ENCODE measurements around the gene PPARD.

DNA sequence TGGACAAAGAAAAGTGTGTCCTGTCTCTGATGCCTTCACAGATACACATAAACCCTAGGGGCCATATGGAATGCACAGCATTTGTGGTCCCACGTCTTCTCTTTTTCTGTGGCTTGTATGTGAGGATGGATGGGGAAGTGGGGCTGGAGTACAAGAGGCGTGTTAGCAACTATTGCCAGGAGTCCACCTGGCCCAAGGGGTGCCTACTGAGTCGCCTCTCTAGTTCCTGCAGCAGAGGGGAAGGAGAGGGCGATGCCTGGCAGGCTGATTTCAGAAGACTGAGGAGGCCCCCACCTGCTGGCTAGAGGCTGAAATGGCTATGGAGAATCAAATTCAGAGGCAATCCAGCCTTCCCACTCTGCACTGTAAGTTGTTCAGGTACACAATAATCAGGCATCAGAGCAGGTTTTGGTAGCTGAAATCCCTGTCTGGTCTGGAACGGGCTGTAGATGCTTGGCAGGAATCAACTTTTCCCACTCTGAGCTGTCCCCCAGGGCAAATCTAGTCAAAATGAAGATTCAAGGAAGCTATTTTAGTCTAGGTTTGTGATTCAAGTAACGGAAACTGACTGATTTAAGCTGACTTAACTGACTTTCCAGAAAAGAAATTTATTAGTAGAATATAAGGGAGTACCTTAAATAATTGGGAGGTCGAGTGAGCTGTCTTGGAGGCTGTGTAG, 14.9 kb upstream of the PPARD start:
- TF ChIP-seq, protein P1, sequence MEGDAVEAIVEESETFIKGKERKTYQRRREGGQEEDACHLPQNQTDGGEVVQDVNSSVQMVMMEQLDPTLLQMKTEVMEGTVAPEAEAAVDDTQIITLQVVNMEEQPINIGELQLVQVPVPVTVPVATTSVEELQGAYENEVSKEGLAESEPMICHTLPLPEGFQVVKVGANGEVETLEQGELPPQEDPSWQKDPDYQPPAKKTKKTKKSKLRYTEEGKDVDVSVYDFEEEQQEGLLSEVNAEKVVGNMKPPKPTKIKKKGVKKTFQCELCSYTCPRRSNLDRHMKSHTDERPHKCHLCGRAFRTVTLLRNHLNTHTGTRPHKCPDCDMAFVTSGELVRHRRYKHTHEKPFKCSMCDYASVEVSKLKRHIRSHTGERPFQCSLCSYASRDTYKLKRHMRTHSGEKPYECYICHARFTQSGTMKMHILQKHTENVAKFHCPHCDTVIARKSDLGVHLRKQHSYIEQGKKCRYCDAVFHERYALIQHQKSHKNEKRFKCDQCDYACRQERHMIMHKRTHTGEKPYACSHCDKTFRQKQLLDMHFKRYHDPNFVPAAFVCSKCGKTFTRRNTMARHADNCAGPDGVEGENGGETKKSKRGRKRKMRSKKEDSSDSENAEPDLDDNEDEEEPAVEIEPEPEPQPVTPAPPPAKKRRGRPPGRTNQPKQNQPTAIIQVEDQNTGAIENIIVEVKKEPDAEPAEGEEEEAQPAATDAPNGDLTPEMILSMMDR (IDR thresholded peaks at IDR 0.05; ENCODE audit: insufficient read depth, low read depth, low read length) = peak; percentile 55
- no peak for TF ChIP-seq EZH2 (IDR thresholded peaks at IDR 0.05; ENCODE audit: insufficient read depth, low read length)
